Thyroid gland (tissue), 4 donors: ENCODE data around the gene GATA5. TPM values are rescaled to one million over a fixed set of nuclear protein-coding genes. Genes with fewer than 3 reads are reported as not detected.

Source experiments
- DNase-seq, 2 donors: peaks; one replicate each; pipeline ENCODE4 v3.0.0-alpha.2; 2019
- H3K27ac ChIP-seq, 3 donors: fragments of 200-600 bp; sonication (generic); 1 replicate in 2 of 3; 2 replicates in 1 of 3; pipeline ENCODE4 v1.5.1; 2016 to 2019; ENCODE audit warnings: mild to moderate bottlenecking in 1 of 3, moderate library complexity in 1 of 3
- H3K27me3 ChIP-seq: fragments of 200-600 bp; sonication (generic); one replicate; pipeline ENCODE4 v1.5.1; 2019
- H3K36me3 ChIP-seq, 2 donors: fragments of 200-600 bp; sonication (generic); one replicate each; pipeline ENCODE4 v1.5.1; 2016 to 2019
- H3K4me1 ChIP-seq, 2 donors: fragments of 200-600 bp; sonication (generic); one replicate each; pipeline ENCODE4 v1.5.1; 2017 to 2019
- H3K4me3 ChIP-seq, 3 donors: fragments of 200-600 bp; sonication (generic); replicated peaks in 1 of 3; 1 replicate in 2 of 3; 2 replicates in 1 of 3; pipeline ENCODE4 v1.5.1; 2016; ENCODE audit warnings: mild to moderate bottlenecking in 1 of 3
- H3K9me3 ChIP-seq: fragments of 200-600 bp; sonication (generic); one replicate; pipeline ENCODE4 v1.5.1; 2017
- POLR2A ChIP-seq, 2 donors: fragments of 450-650 bp; IDR thresholded peaks; one replicate each; pipeline ENCODE4 v1.6.1; 2017; ENCODE audit warnings: antibody characterized with exemption in 2 of 2, mild to moderate bottlenecking in 2 of 2, moderate library complexity in 1 of 2
- WGBS, 2 donors: methylation state at CpG; one replicate each; pipeline ENCODE4 v1.1.5; 2017; 5-methylcytosine and 5-hydroxymethylcytosine counted together
- intact Hi-C: fragments of 100-400 bp; cut with DNase I; formaldehyde crosslinking; loops from one replicate; pipeline ENCODE4 v1.15.1; 2023
- total RNA-seq, 4 donors: library from RNA; depleted of rRNA; stranded (reverse); fragments of >200 nt; gene quantifications; one replicate each; pipeline ENCODE4 v1.2.3, GENCODE V29; 2016
- TF ChIP-seq, protein P1 (sequence below), 6 experiments: fragments of 200-600 bp in 3 of 6; fragments of 450-650 bp in 3 of 6; sonication (generic) in 3 of 6; IDR thresholded peaks; one replicate each; pipeline ENCODE4 v1.5.1; 2016 to 2019; ENCODE audit warnings: antibody characterized with exemption in 6 of 6, mild to moderate bottlenecking in 2 of 6, inconsistent platforms in 1 of 6, moderate library complexity in 1 of 6

GATA5 gene
- total RNA-seq, 4 donors from 2014 or later: 0.33 to 0.67 (median 0.54) TPM; not detected in 1

- no peak for TF ChIP-seq POLR2A (IDR thresholded peaks at IDR 0.05)
- TF ChIP-seq, protein P1, sequence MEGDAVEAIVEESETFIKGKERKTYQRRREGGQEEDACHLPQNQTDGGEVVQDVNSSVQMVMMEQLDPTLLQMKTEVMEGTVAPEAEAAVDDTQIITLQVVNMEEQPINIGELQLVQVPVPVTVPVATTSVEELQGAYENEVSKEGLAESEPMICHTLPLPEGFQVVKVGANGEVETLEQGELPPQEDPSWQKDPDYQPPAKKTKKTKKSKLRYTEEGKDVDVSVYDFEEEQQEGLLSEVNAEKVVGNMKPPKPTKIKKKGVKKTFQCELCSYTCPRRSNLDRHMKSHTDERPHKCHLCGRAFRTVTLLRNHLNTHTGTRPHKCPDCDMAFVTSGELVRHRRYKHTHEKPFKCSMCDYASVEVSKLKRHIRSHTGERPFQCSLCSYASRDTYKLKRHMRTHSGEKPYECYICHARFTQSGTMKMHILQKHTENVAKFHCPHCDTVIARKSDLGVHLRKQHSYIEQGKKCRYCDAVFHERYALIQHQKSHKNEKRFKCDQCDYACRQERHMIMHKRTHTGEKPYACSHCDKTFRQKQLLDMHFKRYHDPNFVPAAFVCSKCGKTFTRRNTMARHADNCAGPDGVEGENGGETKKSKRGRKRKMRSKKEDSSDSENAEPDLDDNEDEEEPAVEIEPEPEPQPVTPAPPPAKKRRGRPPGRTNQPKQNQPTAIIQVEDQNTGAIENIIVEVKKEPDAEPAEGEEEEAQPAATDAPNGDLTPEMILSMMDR (IDR thresholded peaks at IDR 0.05): no peak
- no peaks in the 10 kb centered on the region for H3K27me3 ChIP-seq
These were observed 40.0 kb upstream of the GATA5 start for GRCh38 chr20:62515826-62516225.

DNA sequence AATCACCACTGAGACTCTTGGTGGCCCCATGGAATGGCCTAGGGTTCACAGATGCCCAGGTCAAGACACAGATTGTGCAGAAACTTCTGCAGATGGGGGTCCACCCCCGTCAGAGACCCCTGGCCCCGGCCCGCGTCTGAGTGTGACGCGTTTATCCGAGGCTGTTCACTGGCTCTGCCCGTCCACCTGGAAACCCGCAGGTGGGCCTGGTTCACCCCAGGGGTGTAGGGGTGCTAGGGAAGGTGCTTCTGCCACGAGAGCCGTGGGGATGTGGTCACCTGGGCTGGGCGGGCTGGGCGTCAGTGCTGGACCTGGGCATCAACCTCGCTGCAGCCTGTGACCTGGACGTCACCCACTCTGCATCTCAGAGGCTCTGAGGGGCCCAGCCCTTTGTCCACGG lies 39.5 kb upstream of the GATA5 start:
- intact Hi-C loops: loop anchor here (5.0 kb wide), 1 partner anchor 67 kb away; no protein-coding TSS in a partner anchor
- no peaks in the 10 kb centered on the region for H3K36me3 ChIP-seq
- H3K27me3 ChIP-seq: no peaks in the 10 kb centered on the region
- WGBS, 2 donors: 93% methylated on average over 16 of the region's 16 CpGs; no CpG with 5 or more reads in 1 of the 2 donors
- DNase-seq: no peak
- H3K4me1 ChIP-seq: no peaks in the 10 kb centered on the region
- no peak for TF ChIP-seq POLR2A (IDR thresholded peaks at IDR 0.05)
- TF ChIP-seq, protein P1 (IDR thresholded peaks at IDR 0.05): no peak
- no peak overlapping the region for H3K4me3 ChIP-seq
- no peak overlapping the region for H3K27ac ChIP-seq
- H3K9me3 ChIP-seq: no peaks in the 10 kb centered on the region

More at GRCh38 chr20:62515826-62516225, 40.0 kb upstream of the GATA5 start:
- H3K4me1 ChIP-seq: no peaks in the 10 kb centered on the region
- no peak for DNase-seq
- intact Hi-C loops: loop anchor here (5.0 kb wide), 1 partner anchor 66 kb away; no protein-coding TSS in a partner anchor
- H3K27ac ChIP-seq: no peak overlapping the region
- no peaks in the 10 kb centered on the region for H3K36me3 ChIP-seq
- no peaks in the 10 kb centered on the region for H3K9me3 ChIP-seq
- H3K4me3 ChIP-seq: no peak overlapping the region
- 88 to 97% methylated on average over 6 to 10 of the region's 12 CpGs for WGBS, 2 donors

- no peak for TF ChIP-seq POLR2A (IDR thresholded peaks at IDR 0.05)
- no peaks in the 10 kb centered on the region for H3K36me3 ChIP-seq
- no peak for DNase-seq
- H3K27ac ChIP-seq: no peak overlapping the region
- H3K9me3 ChIP-seq: no peaks in the 10 kb centered on the region
- H3K27me3 ChIP-seq: no peaks in the 10 kb centered on the region
- 85 to 86% methylated on average over 4 to 13 of the region's 14 CpGs for WGBS, 2 donors
- no peak overlapping the region for H3K4me3 ChIP-seq
- no peaks in the 10 kb centered on the region for H3K4me1 ChIP-seq
- intact Hi-C loops: no loop called here
These were observed 38.2 kb upstream of the GATA5 start for GRCh38 chr20:62513991-62514390.

GRCh38 chr20:62511915-62512610 lies 36.3 kb upstream of the GATA5 start:
- no peaks in the 10 kb centered on the region for H3K4me1 ChIP-seq
- intact Hi-C loops: no loop called here
- no peak overlapping the region for H3K27ac ChIP-seq
- H3K9me3 ChIP-seq: no peaks in the 10 kb centered on the region
- no peaks in the 10 kb centered on the region for H3K27me3 ChIP-seq
- no peak for DNase-seq
- no peaks in the 10 kb centered on the region for H3K36me3 ChIP-seq
- no peak overlapping the region for H3K4me3 ChIP-seq
- WGBS, 2 donors: 29 to 50% methylated on average over 6 to 12 of the region's 24 CpGs
- no peak for TF ChIP-seq POLR2A (IDR thresholded peaks at IDR 0.05)
- TF ChIP-seq, protein P1 (IDR thresholded peaks at IDR 0.05): no peak

- Histone ChIP-seq H3K27me3 (no peaks in the 10 kb centered on the region), H3K27ac (no peak overlapping the region), H3K9me3 (no peaks in the 10 kb centered on the region), H3K4me1 (no peaks in the 10 kb centered on the region), H3K36me3 (no peaks in the 10 kb centered on the region), H3K4me3 (no peak overlapping the region)
- intact Hi-C loops: no loop called here
- no peak for TF ChIP-seq POLR2A (IDR thresholded peaks at IDR 0.05)
- TF ChIP-seq, protein P1 (IDR thresholded peaks at IDR 0.05): no peak
- 67 to 71% methylated on average over 4 to 5 of the region's 8 CpGs for WGBS, 2 donors
- DNase-seq: no peak
These were observed 35.6 kb upstream of the GATA5 start for GRCh38 chr20:62511300-62511914.
